CD8-positive, alpha-beta memory T cell (primary cell): ENCODE measurements around the gene TADA2A. TPM values are rescaled to one million over a fixed set of nuclear protein-coding genes. Genes with fewer than 3 reads are reported as not detected.
"Not testable (repeated sequence)": the region's sequence is repeated elsewhere in the genome, so short reads cannot be mapped to it uniquely, and the experiment has no call there.

Source experiments
- CTCF ChIA-PET: fragments of 350-600 bp; sonication (Branson Sonifier 250); formaldehyde crosslinking; loops from one replicate; lab custom pipeline; 2021; ENCODE audit warnings: antibody characterized with exemption; lab: Charles Lee
- POLR2A ChIA-PET: fragments of 350-600 bp; sonication (Branson Sonifier 250); formaldehyde crosslinking; loops from one replicate; lab custom pipeline; 2021; ENCODE audit warnings: antibody characterized with exemption; lab: Charles Lee
- DNase-seq, 5 donors: peaks; one replicate each; pipeline versions ENCODE4 v3.0.0 to v3.0.0-alpha.2; 2020 to 2022; ENCODE audit warnings: mixed read lengths in 1 of 5
- H3K27ac ChIP-seq: one replicate; pipeline ENCODE4 v1.7.0; 2013; ENCODE audit warnings: low read depth, mild to moderate bottlenecking, low read length, moderate library complexity
- H3K27me3 ChIP-seq: 2 replicates; pipeline ENCODE4 v1.7.0; 2013; ENCODE audit warnings: low read length, mild to moderate bottlenecking; ENCODE audit not compliant: insufficient read depth, poor library complexity, severe bottlenecking
- H3K36me3 ChIP-seq: 2 replicates; pipeline ENCODE4 v1.7.0; 2013; ENCODE audit warnings: mild to moderate bottlenecking, low read length, moderate library complexity; ENCODE audit not compliant: insufficient read depth
- H3K4me1 ChIP-seq: 2 replicates; pipeline ENCODE4 v1.7.0; 2013; ENCODE audit warnings: mild to moderate bottlenecking, low read length, moderate library complexity; ENCODE audit not compliant: insufficient read depth
- H3K4me3 ChIP-seq: 2 replicates; pipeline ENCODE4 v1.7.0; 2013; ENCODE audit warnings: mild to moderate bottlenecking, low read length
- H3K9me3 ChIP-seq: 2 replicates; pipeline ENCODE4 v1.7.0; 2013; ENCODE audit warnings: mild to moderate bottlenecking, low read length
- H3K27ac Mint-ChIP-seq, 8 donors: one replicate each; pipeline ENCODE4 v1.8.0; 2020 to 2021; ENCODE audit warnings: mixed read lengths in 8 of 8, mild to moderate bottlenecking in 6 of 8, inconsistent platforms in 3 of 8, moderate library complexity in 3 of 8
- H3K27me3 Mint-ChIP-seq, 2 donors: one replicate each; pipeline ENCODE4 v1.8.0; 2020 to 2021; ENCODE audit warnings: mixed read lengths in 2 of 2, mild to moderate bottlenecking in 1 of 2, moderate library complexity in 1 of 2
- H3K36me3 Mint-ChIP-seq, 3 donors: one replicate each; pipeline ENCODE4 v1.8.0; 2020 to 2021; ENCODE audit warnings: mixed read lengths in 3 of 3, inconsistent platforms in 1 of 3, mild to moderate bottlenecking in 1 of 3
- H3K4me1 Mint-ChIP-seq, 3 donors: one replicate each; pipeline ENCODE4 v1.8.0; 2020 to 2021; ENCODE audit warnings: mixed read lengths in 3 of 3, inconsistent platforms in 1 of 3, mild to moderate bottlenecking in 1 of 3
- H3K4me3 Mint-ChIP-seq, 7 donors: one replicate each; pipeline ENCODE4 v1.8.0; 2020 to 2021; ENCODE audit warnings: mixed read lengths in 7 of 7, mild to moderate bottlenecking in 6 of 7, moderate library complexity in 4 of 7, inconsistent platforms in 2 of 7
- H3K9me3 Mint-ChIP-seq, 5 donors: one replicate each; pipeline ENCODE4 v1.8.0; 2020 to 2022; ENCODE audit warnings: mixed read lengths in 5 of 5, mild to moderate bottlenecking in 3 of 5, moderate library complexity in 2 of 5, inconsistent platforms in 1 of 5
- polyA plus RNA-seq: library from polyadenylated mRNA; unstranded; fragments of 300-500 nt; fragmentation: Illumina TruSeq; gene quantifications from one replicate; pipeline ENCODE4 v1.2.3, GENCODE V29; 2021
- total RNA-seq, 2 experiments: library from RNA; stranded (reverse); gene quantifications; one replicate each; pipeline ENCODE4 v1.2.3, GENCODE V29; 2021

Gene TADA2A
- total and polyA plus RNA-seq, 3 experiments from 2014 or later, result 12.8 to 46.0 (median 42.3) TPM

DNA sequence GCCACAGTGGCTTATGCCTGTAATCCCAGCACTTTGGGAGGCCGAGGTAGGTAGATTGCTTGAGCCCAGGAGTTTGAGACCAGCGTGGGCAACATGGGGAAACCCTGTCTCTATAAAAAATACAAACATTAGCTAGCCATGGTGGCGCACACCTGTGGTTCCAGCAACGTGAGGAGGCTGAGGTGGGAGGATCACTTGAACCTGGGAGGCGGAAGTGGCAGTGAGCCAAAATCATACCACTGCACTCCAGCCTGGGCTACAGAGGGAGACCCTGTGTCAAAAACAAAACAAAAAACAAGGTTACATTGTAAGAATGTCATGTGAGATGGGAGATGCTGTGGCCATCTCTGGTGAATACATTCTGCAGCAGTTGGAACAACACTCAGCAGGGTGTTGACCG, 96.5 kb downstream of the TADA2A start:
- H3K27me3 ChIP-seq, result no peaks in the 10 kb centered on the region
- CTCF ChIA-PET, result no interaction called here
- no peak overlapping the region for H3K4me3 ChIP-seq
- no peaks in the 10 kb centered on the region for H3K36me3 ChIP-seq
- no peak overlapping the region for H3K27ac ChIP-seq
- Mint-ChIP-seq H3K27ac (no peak overlapping the region), H3K4me1 (peaks cover 0 to 8% (median 7%) of the 10 kb centered on the region in 3 donors), H3K36me3 (no peaks in the 10 kb centered on the region), H3K27me3 (no peaks in the 10 kb centered on the region), H3K4me3 (no peak overlapping the region), H3K9me3 (no peaks in the 10 kb centered on the region)
- POLR2A ChIA-PET, result no interaction called here
- no peaks in the 10 kb centered on the region for H3K9me3 ChIP-seq
- DNase-seq, result no peak
- H3K4me1 ChIP-seq, result no peaks in the 10 kb centered on the region

DNA sequence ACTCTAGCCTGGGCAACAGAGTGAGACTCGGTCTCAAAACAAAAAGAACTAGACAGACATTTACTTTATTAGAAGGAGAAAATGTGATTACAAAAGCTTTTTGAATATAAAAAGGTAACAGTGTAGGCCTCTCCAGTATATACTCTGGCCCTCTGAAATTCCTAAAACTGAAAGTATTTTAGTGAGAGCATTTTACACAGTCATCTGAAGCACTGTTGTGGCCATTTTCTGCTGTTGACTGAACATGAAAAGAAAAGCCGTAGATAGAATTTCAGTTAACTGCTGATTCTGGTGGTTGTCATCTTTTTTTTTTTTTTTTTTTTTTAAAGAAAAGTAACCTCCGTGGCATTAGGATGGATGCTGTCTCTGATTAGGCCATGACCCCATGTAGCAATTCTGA, 98.6 kb downstream of the TADA2A start:
- POLR2A ChIA-PET, result no interaction called here
- CTCF ChIA-PET, result interaction anchor here (0.8 kb wide), 1 partner anchor 141 kb away, joined by 3 read pairs; no protein-coding TSS in a partner anchor
- peak overlapping the region in 1 of 7 donors; percentile 51 for H3K4me3 Mint-ChIP-seq

DNA sequence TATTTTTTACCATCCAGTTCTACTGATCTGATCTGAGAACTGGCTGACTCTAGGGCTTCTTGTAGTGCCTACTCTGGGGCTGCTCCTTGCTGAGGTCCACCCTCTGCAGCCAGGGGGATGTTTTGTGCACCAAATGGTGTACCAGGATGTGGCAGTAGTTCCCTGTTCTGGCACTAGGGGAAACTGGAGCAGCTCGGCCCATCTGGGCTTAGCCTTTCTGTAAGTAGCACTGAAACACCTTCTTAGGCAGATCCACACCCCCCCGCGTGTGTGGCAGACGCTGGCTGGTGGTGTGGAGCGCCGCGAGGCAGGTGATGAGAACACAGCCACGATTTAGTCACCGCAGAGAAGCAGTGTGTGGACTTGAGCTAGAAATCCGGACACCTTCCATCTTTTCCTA, 100.0 kb downstream of the TADA2A start:
- no peaks in the 10 kb centered on the region for H3K36me3 Mint-ChIP-seq
- no peak for DNase-seq

More for the DNA sequence above, 98.6 kb downstream of the TADA2A start:
- no peaks in the 10 kb centered on the region for H3K9me3 Mint-ChIP-seq
- H3K27ac ChIP-seq, result no peak overlapping the region
- H3K36me3 Mint-ChIP-seq, result no peaks in the 10 kb centered on the region
- H3K27me3 ChIP-seq, result no peaks in the 10 kb centered on the region
- H3K4me1 ChIP-seq, result no peaks in the 10 kb centered on the region
- H3K4me1 Mint-ChIP-seq, result peaks cover 6 to 11% (median 8%) of the 10 kb centered on the region in 3 donors
- H3K27me3 Mint-ChIP-seq, result no peaks in the 10 kb centered on the region
- H3K36me3 ChIP-seq, result no peaks in the 10 kb centered on the region
- no peak overlapping the region for H3K4me3 ChIP-seq
- no peak overlapping the region for H3K27ac Mint-ChIP-seq
- DNase-seq, result no peak
- no peaks in the 10 kb centered on the region for H3K9me3 ChIP-seq

GRCh38 chr17:37507111-37507510, 100.4 kb downstream of the TADA2A start:
- no peak overlapping the region for H3K4me3 Mint-ChIP-seq
- H3K27me3 ChIP-seq, result no peaks in the 10 kb centered on the region
- H3K27me3 Mint-ChIP-seq, result no peaks in the 10 kb centered on the region
- ChIA-PET CTCF (interaction anchor here (1.4 kb wide), 1 partner anchor 19 kb away, joined by 3 read pairs; no protein-coding TSS in a partner anchor), POLR2A (no interaction called here)
- DNase-seq, result no peak
- no peaks in the 10 kb centered on the region for H3K4me1 ChIP-seq
- H3K36me3 ChIP-seq, result no peaks in the 10 kb centered on the region
- no peaks in the 10 kb centered on the region for H3K9me3 Mint-ChIP-seq
- no peak overlapping the region for H3K4me3 ChIP-seq
- peaks cover 0 to 3% (median 0%) of the 10 kb centered on the region in 3 donors for H3K36me3 Mint-ChIP-seq
- no peak overlapping the region for H3K27ac Mint-ChIP-seq
- peaks cover 14 to 19% (median 15%) of the 10 kb centered on the region in 3 donors for H3K4me1 Mint-ChIP-seq
- no peaks in the 10 kb centered on the region for H3K9me3 ChIP-seq
- H3K27ac ChIP-seq, result no peak overlapping the region

More for the DNA sequence above, 100.0 kb downstream of the TADA2A start:
- no peak overlapping the region for H3K27ac Mint-ChIP-seq
- H3K4me1 Mint-ChIP-seq, result peaks cover 13 to 17% (median 14%) of the 10 kb centered on the region in 3 donors
- H3K9me3 Mint-ChIP-seq, result no peaks in the 10 kb centered on the region
- H3K27ac ChIP-seq, result no peak overlapping the region
- H3K4me1 ChIP-seq, result no peaks in the 10 kb centered on the region
- no peaks in the 10 kb centered on the region for H3K9me3 ChIP-seq
- no peaks in the 10 kb centered on the region for H3K27me3 Mint-ChIP-seq
- H3K27me3 ChIP-seq, result no peaks in the 10 kb centered on the region
- no peak overlapping the region for H3K4me3 Mint-ChIP-seq
- H3K36me3 ChIP-seq, result no peaks in the 10 kb centered on the region
- ChIA-PET POLR2A (no interaction called here), CTCF (no interaction called here)
- no peak overlapping the region for H3K4me3 ChIP-seq

DNA sequence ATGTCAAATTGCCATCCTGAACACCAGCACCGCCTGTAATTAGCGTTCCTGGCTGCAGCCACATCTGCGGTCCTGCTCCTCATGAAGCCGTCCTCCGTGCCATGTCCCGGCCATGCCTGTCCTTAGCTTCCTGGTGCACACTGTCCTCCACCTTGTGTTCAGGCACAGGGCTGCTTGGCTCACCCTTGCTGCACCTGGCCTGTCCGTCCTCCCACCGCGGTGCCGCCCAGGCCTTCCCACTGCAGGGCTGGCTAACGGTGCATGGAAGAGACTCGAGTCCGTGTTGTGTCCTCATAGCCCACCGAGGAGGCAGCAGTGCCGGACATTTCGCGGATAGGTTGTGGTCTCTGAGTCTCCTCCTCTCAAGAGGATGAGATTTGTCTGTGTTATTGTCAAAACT, 103.4 kb downstream of the TADA2A start:
- Histone ChIP-seq H3K4me1 (no peaks in the 10 kb centered on the region), H3K9me3 (no peaks in the 10 kb centered on the region), H3K27ac (no peak overlapping the region), H3K4me3 (no peak overlapping the region), H3K36me3 (peaks cover 6% of the 10 kb centered on the region), H3K27me3 (no peaks in the 10 kb centered on the region)
- CTCF ChIA-PET, result no interaction called here
- Mint-ChIP-seq H3K4me3 (no peak overlapping the region), H3K36me3 (peaks cover 0 to 29% (median 0%) of the 10 kb centered on the region in 3 donors), H3K27me3 (no peaks in the 10 kb centered on the region), H3K9me3 (no peaks in the 10 kb centered on the region), H3K27ac (peak overlapping the region in 5 of 8 donors; percentile 15 to 84 (median 33)), H3K4me1 (peaks cover 14 to 22% (median 15%) of the 10 kb centered on the region in 3 donors)
- POLR2A ChIA-PET, result no interaction called here
- DNase-seq, result no peak

DNA sequence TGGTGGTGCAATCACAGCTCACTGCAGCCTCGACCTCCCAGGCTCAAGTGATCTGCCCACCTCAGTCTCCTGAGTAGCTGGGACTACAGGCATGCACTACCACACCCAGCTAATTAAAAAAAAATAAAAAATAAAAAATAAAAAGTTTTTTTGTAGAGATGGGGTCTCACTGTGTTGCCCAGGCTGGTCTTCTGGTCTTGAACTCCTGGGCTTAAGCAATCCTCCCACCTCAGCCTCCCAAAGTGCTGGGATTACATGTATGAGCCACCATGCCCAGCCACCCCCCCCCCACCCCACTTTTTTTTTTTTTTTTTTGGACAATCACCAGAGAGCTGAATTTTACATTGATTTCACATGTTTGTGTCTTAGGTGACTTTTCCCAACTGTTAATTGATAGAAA, 105.0 kb downstream of the TADA2A start:
- H3K36me3 ChIP-seq, H3K4me1 ChIP-seq, H3K9me3 ChIP-seq, H3K27ac ChIP-seq, H3K4me3 ChIP-seq, H3K27me3 ChIP-seq, H3K9me3 Mint-ChIP-seq, H3K4me3 Mint-ChIP-seq, H3K27me3 Mint-ChIP-seq, DNase-seq: not testable (repeated sequence)
- ChIA-PET POLR2A (interaction anchor here (0.6 kb wide), 1 partner anchor 85 kb away, joined by 3 read pairs; no protein-coding TSS in a partner anchor), CTCF (interaction anchor here (0.8 kb wide), 1 partner anchor 98 kb away, joined by 3 read pairs; the partner anchor contains the start of gene SYNRG)
- Mint-ChIP-seq H3K27ac (peak overlapping the region in 1 of 8 donors; percentile 32), H3K36me3 (peaks cover 0 to 41% (median 0%) of the 10 kb centered on the region in 3 donors), H3K4me1 (peaks cover 10 to 17% (median 14%) of the 10 kb centered on the region in 3 donors)

DNA sequence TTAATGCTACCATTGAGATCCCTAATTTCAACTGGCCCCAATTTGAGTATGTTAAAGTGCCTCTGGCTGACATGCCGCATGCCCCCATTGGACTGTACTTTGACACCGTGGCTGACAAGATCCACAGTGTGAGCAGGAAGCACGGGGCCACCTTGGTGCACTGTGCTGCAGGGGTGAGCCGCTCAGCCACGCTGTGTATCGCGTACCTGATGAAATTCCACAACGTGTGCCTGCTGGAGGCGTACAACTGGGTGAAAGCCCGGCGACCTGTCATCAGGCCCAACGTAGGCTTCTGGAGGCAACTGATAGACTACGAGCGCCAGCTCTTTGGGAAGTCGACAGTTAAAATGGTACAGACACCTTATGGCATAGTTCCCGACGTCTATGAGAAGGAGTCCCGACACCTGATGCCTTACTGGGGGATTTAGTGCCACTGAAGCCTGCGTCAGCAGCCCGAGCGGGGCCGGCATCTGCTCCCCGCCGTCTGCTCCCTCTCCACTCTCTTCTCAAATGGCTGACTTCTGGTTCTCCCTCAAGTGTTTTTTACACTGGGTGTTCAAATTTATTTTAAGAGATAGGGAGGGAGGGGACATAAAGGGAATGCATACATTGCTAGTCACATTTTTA, 105.9 kb downstream of the TADA2A start:
- Mint-ChIP-seq H3K36me3 (peaks cover 0 to 50% (median 0%) of the 10 kb centered on the region in 3 donors), H3K4me3 (no peak overlapping the region), H3K27ac (peak overlapping the region in 1 of 8 donors; percentile 60), H3K27me3 (no peaks in the 10 kb centered on the region), H3K9me3 (no peaks in the 10 kb centered on the region), H3K4me1 (peaks cover 9 to 15% (median 14%) of the 10 kb centered on the region in 3 donors)
- ChIA-PET CTCF (no interaction called here), POLR2A (interaction anchor here (0.6 to 0.7 kb wide), 2 partner anchors 18 to 66 kb away, joined by 3 read pairs; no protein-coding TSS in a partner anchor)
- Histone ChIP-seq H3K36me3 (peaks cover 13% of the 10 kb centered on the region), H3K27ac (no peak overlapping the region), H3K4me3 (no peak overlapping the region), H3K27me3 (no peaks in the 10 kb centered on the region), H3K9me3 (no peaks in the 10 kb centered on the region), H3K4me1 (no peaks in the 10 kb centered on the region)
- no peak for DNase-seq

GRCh38 chr17:37513711-37514110, 107.0 kb downstream of the TADA2A start:
- no peaks in the 10 kb centered on the region for H3K9me3 Mint-ChIP-seq
- Histone ChIP-seq H3K36me3 (peaks cover 23% of the 10 kb centered on the region), H3K4me1 (no peaks in the 10 kb centered on the region), H3K9me3 (no peaks in the 10 kb centered on the region), H3K27me3 (no peaks in the 10 kb centered on the region), H3K4me3 (no peak overlapping the region), H3K27ac (no peak overlapping the region)
- no peaks in the 10 kb centered on the region for H3K27me3 Mint-ChIP-seq
- no peak overlapping the region for H3K4me3 Mint-ChIP-seq
- H3K27ac Mint-ChIP-seq, result peak overlapping the region in 2 of 8 donors; percentile 17 to 54
- peaks cover 9 to 19% (median 14%) of the 10 kb centered on the region in 3 donors for H3K4me1 Mint-ChIP-seq
- peaks cover 0 to 62% (median 7%) of the 10 kb centered on the region in 3 donors for H3K36me3 Mint-ChIP-seq
- ChIA-PET CTCF (no interaction called here), POLR2A (no interaction called here)
- no peak for DNase-seq
